Activated CD4-positive, alpha-beta T cell treated with anti-CD3 and anti-CD28 coated beads, Interleukin-2, amount 50 U/mL, for 24 hours (primary cell): ENCODE measurements around the gene HIVEP3.

Experiments used
- DNase-seq, 2 donors: peaks; one replicate each; pipeline ENCODE4 v3.0.0-alpha.2; 2020; ENCODE audit warnings: low read depth in 1 of 2, low spot score in 1 of 2

Gene HIVEP3

DNA sequence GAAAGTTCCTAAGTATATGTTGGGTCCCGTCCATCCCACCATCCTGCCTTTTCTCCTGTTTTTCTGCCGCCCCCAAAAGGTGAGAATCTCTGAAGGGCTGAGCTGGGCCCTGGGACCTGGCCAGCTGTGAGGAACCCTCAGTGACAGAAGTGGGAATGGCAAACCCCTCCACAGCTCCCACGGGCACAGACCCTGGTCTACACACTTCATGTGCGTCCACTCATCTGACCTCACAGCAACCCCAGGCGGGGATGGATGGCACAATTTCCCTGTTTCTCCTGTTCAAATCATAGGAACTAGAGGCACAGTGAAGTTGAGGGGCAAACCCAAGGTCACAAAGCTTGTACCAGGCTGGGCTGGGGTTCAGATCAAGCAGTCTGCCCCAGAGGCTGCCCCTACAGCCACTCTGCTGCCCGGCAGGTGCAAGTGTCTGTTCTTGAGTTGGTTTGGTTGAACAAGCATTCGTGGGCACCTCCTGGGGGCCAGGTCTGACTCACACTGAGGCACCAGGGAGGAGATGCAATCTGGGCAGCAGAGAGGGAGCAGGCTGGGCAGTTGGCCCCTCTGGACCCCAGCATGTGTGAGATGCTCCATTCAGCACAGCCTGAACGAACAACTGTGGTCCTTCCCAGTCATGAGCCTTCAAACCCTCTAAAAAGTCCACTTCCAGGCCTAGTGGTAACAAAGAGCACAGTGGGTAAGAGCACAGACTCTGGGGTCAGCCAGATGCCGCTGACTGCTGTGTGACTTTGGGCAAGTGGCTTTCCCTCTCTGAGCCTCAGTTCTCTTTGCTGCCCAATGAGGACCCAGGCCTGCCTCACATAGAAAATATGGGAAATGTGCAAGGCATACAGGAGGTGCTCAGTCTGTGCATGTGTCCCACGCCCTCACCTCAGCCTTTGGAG, 438.3 kb downstream of the HIVEP3 start:
- DNase-seq = no peak

DNA sequence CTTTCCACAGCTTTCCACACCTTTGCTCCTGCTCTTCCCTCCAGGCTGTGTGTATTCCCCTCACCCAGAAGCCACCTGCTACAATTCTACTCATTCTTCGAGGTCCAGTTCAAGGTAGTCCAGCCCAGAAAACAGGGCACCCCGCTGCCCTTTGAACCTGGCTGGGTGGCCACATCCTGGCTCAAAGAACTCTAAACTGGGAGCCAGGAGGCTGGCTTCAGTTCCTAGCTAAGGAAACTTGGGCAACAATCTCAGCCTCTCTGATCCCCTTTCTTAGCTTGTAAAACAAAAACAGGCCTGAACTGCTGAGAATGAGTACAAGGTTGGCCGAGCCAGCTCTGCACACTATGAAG, 438.9 kb downstream of the HIVEP3 start:
- no peak for DNase-seq

DNA sequence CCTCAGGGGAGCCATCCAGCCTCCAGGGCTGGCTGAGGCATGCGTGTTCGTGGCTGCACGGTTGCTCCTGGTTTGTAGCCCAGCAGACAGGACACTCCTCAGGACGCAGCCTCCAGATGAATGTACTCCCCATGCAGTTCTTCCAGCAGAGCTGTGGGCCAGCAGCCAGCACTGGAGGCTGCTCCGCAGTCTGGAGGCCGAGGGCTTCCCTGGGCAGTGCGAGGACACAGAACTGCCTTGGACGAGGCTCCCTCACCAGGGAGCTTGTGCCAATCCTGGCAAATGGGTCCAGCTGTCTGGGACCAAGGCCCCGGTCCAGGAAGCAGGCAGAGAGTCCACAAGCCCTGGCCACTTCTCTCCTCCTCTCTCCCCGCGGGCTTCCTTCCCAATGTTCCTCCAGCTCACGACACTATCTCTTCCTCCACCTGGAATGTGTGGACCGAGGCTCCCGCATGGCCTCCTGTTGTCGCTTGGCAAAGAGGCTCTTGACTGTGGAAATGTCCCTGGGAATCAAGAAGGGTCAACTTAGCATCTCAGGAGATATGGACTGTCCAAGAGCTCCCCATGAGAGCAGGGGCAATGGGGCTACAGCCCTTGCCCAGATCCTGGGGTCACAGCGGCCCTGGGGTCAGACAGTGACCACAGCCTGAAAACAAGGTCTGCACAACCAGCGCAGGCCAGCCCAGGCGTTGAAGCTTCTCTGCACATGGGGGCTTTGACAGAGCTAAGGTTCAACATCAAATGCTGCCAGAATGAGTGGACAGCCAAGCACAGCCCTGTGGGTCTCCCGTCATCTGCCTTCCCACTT, 439.5 kb downstream of the HIVEP3 start:
- no peak for DNase-seq

DNA sequence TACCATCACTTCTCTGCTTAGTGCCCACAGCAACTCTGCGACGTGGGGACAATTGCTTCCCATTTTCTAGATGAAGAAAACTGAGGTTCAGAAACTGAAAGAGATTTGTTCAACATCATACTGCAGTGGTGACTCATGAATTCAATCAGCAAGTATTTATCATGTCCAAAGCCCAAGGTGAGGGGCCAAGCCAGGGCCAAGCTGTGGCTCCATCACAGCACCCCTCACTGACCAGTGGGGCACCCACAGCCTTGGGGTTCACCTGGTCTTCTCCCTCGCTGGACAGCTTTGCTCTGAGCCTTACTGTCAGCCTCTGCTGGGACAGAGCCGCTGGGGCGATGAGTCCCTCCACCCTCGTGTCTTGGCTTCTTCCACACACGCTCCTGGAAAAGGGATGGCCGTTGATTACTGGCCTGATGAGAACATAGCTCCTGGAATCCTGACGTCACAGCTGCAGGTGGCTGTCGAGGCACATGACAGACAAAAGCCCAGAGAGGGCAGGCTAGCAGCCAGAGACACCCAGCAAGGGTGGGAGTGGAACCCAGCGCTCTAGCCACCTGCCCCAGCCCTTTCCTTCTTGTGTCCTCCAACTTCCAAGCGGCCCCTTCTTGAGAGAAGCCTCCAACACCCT, 440.5 kb downstream of the HIVEP3 start:
- DNase-seq = no peak

DNA sequence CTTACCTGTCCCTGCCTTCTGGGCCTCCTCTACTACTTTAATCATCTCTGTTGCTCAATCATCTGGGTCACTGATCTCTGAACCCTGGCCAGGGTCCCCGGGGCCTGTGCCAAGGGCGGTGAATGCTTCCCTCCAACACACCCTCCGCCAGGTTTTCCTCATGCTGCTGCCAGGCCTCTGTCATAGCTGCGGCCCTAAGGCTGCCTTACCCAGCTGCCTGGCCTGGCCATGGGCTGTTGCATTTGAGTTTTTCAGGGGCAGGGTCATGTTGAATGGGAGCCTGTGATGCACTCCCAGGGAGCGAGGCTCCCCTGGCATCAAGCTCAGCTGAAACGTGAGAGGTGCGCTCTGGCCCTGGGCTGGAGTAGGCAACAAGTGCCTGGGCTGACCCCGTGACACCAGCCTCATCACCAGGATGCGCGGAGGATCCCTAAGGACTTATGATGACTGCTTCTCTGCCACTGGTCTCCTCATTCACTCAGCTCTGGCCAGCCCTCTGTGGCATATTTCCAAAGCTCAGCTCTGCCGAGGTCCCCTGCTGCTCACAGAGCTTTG, 441.8 kb downstream of the HIVEP3 start:
- no peak for DNase-seq

DNA sequence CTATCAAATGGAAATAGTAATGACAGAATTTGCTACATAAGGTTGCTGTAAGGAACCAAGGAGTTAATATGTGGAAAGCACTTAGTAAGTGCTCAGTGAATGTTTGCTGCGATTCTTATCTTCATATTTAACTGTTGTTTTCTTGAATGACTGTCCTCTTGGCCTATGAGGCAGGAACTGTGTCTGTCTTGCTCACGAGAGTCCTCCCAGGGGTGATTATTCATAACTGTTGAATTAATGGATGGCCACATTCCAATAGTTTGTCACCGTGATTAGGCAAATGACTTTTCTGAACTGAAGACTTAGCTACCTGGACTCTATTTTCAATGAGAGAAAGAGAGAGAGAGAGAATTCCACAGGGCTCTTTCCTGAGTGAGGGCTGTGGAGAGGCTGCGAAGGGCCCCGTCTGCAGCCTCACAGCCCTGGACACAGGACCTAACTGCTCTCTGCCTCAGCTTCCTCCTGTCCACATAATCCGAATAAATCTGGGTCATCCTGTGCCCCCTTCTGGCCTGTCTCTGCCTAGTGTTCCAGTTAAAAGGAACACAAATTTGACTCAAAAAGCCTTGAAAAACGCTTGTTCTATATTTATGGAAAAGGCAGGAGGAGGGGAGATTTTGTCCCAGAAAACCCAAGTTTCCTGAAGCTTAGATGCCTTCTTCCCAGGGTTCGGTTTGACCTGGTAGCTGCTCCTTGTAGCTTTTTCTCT, 442.7 kb downstream of the HIVEP3 start:
- no peak for DNase-seq

DNA sequence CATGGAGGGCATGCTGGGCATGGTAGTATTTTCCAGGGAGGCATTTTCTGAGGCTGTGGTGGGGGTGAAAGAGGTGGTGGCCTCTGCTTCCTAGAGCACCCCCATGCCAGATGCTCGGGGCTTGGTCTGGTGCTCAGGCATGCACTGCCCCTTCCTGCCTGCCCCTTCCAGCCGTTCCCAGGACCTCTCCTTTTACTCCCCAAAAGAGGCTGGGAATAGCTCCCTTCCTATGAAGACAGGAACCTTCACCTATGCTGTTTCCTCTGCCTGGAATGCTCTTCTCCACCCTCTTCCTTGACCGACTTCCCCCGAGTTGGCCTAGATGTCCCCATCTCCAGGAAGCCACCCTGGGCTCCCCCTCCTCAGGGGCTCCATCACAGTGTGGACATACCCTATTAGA, 443.4 kb downstream of the HIVEP3 start:
- DNase-seq = no peak

DNA sequence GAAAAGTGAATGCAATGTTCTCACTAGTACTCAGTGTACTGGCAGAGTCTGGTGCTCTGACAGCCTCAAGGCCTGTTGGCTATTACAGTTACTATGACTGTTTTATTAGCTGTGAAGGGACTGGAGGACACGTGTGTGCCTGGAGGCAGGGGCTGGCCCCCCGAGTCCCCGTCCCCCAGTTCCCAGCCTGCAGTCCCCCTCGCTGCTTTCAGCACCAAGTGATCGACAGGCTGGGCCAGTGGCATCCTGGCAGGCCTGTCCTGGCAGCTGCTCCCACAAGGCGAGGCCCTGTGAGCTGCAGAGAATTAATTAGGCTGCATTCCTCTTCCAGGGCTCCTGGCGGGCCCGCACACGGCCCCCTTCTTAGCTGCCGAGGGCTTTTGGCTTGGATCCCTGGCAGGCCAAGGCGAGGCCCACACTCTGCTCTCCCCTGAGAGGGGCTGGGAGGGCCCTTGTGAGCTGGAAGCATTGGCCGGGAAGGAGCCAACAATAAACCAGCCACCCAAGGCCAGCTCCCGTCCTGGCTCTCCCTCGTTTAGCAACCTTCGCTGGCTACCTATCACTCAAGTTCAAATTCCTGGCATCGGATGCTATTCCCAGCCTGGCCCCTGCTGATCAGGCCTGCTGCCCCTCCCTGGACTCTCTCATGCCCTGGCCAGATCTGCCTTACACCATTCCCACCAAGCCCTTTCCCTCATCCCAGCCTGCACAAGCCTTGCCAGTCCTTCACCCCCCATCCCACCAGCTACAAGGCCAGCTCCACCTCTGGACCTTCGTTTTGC, 444.0 kb downstream of the HIVEP3 start:
- DNase-seq = no peak

DNA sequence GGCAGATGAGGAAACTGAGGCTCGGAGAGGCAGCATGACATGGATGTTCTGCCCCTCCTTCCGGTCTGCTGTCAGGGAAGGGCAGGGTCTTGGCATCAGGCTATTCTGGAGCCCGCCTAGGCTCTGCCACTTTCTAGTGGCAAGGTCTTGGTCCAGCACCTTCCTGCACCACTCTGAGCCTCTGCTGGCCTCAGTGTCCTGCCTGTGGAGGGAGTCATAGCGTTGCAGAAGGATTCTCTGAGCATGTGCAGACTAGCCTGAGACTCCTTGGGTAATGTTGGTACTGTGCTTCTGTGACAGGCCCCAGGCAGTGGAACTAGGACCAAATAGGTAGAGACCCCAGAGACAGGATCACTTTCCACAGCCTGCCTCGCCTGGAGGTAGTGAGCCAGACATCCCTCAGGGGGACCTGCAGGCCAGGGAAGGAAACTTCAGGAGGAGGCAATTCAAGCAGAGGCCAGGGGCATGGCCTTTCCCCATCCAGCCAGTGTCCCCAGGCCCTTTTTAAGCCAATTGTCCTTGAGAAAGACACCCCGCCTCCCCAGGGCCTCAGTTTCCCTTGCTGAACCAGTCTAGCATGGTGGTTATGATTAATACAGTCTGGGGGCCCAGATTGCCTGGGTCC, 444.9 kb downstream of the HIVEP3 start:
- no peak for DNase-seq

DNA sequence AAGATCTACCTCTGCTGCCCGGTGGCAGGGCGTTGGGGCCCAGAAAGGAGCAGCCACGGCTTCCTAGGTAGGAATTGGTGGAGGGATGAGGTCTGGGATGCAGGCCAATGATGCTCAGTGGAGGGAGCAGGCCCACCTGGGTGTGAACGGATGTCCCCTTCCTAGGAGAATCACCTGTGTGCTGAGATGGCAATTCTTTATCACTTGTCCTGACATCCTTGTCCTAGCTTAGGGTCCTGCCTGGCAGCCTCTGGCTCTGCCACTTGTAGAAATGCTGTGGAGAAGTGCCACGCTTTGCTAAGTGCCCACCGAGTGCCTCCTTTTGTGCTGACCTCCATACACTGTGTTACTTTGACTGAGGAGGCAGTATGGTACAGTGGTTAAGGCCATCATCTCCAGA, 447.1 kb downstream of the HIVEP3 start:
- DNase-seq = no peak

DNA sequence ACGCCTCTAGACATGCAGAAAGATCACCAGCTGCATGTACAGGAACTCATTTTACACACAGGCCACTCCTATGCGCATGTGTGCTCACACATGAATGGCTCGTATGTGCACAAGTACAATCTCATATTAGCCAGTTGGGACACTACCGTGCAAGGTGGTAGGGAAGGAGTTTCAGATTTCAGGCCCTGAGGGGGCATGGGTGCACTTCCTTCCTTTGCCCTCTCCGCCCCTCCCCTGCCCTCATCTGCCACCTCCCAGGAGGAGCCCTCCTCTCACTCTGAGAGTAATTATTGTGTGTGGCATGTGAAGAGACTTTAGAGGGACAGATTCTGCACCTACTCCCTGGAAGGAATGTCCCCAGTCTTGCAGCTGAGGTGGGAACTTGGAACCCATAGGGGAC, 449.0 kb downstream of the HIVEP3 start:
- DNase-seq = no peak

DNA sequence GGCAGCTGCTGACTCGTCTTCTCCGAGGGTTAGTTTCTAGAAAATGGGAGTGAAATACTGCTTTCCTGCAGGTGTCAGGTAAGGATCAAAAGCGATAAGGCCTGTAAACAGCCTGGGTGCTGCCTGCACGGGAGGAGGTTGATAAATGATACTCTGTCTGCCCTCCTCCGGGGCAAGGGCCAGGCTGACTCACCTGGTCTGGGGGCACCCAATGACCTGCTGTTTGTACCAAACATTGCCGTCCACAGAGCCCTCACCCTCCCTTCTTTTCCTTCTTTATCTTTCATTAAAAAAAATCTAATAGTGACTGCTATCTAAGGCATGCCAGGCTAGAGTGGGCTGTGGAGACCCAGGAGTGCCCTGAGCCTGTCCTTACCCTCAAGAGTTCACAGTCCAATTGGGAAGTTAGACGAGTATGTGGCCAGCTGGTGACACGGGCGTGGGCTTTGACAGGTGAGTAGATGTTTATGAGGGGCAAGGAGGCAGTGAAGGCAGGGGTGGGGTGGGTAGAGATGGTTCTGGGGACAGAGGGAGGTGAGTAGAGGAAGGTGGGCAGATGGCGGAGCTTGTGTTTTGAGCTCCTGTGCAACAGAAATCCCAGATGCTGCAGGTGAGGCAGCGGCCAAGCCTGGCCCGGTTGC, 450.5 kb downstream of the HIVEP3 start:
- no peak for DNase-seq

DNA sequence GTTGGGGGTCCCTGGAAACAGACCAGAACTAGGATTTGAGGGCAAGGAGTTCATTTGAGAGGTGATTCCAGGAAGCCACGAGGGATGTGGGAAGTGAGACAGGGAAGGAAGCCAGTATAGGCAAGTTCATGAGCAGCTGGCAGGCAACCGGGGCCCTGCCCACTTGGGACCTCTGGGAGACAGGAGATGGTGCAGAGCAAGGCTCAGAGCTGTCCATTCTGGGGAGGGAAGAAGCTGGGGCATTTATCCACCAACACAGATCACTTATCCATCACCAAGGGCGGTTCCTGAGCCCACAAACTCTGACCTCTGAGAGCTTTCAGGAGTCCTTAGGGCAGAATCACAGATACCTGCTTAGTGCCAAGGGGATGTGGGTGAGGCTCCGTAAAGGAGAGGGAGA, 451.0 kb downstream of the HIVEP3 start:
- DNase-seq = no peak

DNA sequence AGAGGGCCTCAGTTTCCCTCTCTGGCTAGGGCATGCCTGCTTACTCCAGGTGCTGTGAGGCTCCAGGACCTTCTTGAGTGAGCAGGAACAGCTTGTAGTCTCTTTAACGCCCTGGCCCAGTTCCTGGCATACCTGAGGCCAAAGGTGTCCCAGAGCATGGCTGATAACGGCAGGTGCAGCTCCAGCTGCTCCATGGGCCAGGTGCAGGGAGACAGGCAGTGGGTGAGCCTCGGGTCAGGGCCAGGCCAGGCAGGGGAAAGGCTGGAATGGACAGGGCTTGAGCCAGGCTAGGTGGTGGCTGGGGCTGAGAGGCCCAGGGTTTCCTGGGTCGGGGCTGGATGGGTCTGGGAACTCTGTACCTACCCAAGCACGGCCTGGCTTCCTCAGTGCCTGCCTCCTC, 452.6 kb downstream of the HIVEP3 start:
- DNase-seq = no peak

DNA sequence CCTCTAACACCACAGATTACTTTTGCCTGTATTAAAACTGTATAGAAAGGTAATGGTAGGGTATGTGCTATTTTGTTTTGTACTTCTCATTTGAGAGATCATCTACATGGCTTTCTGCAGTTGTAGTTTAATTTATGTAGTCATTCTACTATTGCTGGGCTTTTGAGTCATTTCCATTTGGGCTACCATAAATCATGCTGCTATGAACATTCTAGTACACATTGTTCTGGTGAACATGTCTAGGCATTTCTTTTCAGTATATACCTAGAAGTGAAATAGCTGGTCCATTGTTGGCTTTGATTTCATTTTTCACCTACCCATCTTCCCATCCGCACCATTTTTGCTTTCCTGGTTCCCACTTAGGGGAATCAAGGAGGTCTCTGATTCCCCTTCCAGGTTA, 453.0 kb downstream of the HIVEP3 start:
- DNase-seq = no peak

DNA sequence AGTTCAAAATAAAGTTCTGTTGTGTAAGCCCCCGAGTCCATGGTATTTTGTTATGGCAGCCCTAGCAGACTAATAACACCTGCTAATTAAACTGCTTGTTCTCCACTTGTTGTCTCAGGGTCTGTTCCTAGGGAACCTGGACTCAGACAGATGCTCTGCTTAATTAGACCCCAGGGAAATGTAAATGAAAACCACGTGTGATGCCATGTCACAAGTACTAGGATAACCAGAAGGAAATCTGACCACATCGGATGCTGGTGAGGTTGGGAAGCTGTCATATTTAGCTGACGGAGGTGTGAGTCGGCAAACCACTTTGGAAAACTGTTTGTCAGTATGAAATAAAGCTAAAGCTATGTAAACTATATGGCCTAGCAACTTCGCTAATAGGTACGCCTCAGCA, 453.8 kb downstream of the HIVEP3 start:
- no peak for DNase-seq

DNA sequence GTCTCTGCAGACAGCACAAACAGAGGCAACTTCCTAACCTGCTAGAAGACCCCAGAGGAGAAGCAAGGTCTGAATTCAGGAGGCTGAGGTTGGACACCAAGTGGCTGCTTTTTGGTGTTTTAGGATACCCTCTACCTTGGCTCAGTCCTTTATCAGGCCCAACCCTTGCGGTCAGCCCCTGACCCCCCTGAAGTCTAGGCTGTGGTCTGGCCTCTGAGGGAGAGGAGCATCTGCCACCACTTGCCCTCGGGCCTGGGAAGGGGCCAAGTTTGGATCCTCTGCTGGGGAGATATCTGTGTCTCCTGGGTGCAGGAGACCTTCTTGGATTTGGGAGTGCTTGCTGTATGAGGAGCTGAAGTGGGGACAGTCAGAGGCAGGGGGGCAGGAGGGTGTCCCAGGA, 455.2 kb downstream of the HIVEP3 start:
- DNase-seq = no peak

DNA sequence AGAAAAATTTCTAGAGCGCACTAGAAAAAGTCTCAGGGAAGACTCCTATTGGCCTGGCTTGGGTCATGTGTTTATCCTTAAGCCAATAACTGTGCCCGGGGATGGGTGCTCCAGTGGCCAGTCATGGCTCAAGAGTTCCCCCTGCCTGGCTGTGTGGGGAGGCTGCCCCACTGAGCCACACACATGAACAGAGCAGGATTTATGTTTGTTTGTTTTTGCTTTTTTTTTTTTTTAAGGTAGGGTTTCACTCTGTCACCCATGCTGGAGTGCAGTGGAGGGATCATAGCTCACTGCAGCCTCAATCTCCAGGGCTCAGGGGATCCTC, 456.1 kb downstream of the HIVEP3 start:
- DNase-seq = no peak
